ENCODE data around the gene SLC34A2. TPM values are rescaled to one million over a fixed set of nuclear protein-coding genes. Genes with fewer than 3 reads are reported as not detected.

SLC34A2 gene
- total RNA-seq, 1 experiment from 2014 or later, result not detected

DNA sequence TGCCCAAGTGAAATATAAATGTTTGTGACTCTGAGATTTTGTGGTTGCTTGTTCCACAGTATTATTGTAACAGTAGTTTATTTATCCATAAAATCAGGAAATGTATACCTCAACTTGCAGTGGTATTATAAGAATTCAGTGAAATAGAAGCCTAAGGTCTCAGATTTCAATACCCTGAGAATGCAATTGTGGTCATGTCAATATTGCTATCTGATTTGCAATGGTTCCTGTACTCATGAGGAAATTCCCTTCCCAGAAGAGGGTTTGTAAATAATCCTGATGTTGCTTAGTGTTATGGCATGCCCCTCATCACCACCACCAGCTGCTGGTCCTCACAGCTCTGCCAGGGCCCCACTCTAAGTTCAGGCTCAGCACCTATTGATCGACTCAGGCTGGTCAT, 67.8 kb downstream of the SLC34A2 start:
- DNase-seq (ENCODE audit: low spot score), result no peak

- no peak for DNase-seq (ENCODE audit: low spot score)
Measured at GRCh38 chr4:25725870-25726269, 70.2 kb downstream of the SLC34A2 start.

DNA sequence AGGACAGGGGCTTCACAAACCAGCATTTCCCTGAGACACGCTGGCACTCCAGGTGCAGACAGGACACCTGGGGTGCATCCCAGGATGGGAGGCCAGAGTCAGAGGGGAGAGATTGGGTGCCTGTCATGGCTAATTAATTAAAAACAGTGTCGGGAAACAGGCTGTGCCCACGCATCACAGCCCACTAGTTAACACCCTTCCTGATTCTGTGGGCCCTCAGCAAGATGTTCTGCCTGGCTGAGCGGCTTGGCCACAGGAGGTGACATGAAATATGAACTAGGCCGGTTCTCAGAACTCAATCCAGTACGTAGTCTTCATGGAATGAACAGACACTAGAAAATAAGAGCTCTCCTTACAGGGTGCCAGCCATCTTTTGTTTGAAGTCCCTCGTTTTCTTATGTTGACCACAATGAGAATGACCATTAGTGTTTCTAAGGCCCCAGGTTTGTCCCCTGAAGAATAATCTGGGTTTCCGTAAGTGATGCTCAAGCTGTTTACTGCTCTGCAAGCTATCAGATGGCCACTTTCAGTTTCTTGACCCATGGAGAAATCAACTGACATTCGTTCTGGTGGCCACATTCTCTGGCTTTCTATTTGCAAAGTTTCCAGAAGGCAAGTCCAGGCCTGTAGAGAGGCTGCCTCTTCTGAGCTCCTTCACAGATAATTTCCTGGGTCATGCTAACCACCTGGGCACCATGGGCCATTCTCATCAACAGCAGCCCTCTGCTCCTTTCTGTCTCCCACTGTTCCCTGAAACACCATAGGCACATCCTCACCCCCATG, 72.3 kb downstream of the SLC34A2 start:
- no peak for DNase-seq (ENCODE audit: low spot score)

Small RNAs within 50 kb of the gene (small RNA-seq; reads per million reads assigned to genes)
- gene AC092436.3 (not detected), gene MTND4LP22 (not detected), gene RPS29P11 (not detected)

Other genes with a start within 250 kb of the SLC34A2 start
- 54.4 and 55.9 TPM in 2 replicates for gene SEL1L3, start 207.1 kb downstream of the SLC34A2 start, total RNA-seq (2014; rRNA removed; shearing (Covaris generic))